Thyroid gland (tissue), 4 donors: ENCODE results near the gene KLF3.

Source experiments
- CTCF ChIP-seq, 6 experiments: fragments of 200-600 bp in 3 of 6; fragments of 450-650 bp in 3 of 6; sonication (generic) in 3 of 6; IDR thresholded peaks; one replicate each; pipeline ENCODE4 v1.5.1; 2016 to 2019; ENCODE audit warnings: antibody characterized with exemption in 6 of 6, mild to moderate bottlenecking in 2 of 6, inconsistent platforms in 1 of 6, moderate library complexity in 1 of 6
- POLR2A ChIP-seq, 2 donors: fragments of 450-650 bp; IDR thresholded peaks; one replicate each; pipeline ENCODE4 v1.6.1; 2017; ENCODE audit warnings: antibody characterized with exemption in 2 of 2, mild to moderate bottlenecking in 2 of 2, moderate library complexity in 1 of 2

- TF ChIP-seq CTCF (IDR thresholded peaks at IDR 0.05) (no peak), POLR2A (IDR thresholded peaks at IDR 0.05) (no peak)
Observed at GRCh38 chr4:38695809-38696208, 31.8 kb downstream of the KLF3 start.
